Rectal smooth muscle tissue (tissue), 1 donor: ENCODE results near the gene LATS2.

ENCODE experiments used
- H3K27ac ChIP-seq: one replicate; pipeline ENCODE4 v1.7.0; 2013; ENCODE audit warnings: low read depth, low read length, inconsistent platforms
- H3K27me3 ChIP-seq: one replicate; pipeline ENCODE4 v1.7.0; 2013; ENCODE audit warnings: low read length; ENCODE audit not compliant: control insufficient read depth, insufficient read depth
- H3K36me3 ChIP-seq: one replicate; pipeline ENCODE4 v1.7.0; 2013; ENCODE audit warnings: low read length; ENCODE audit not compliant: control insufficient read depth, insufficient read depth
- H3K4me1 ChIP-seq: one replicate; pipeline ENCODE4 v1.7.0; 2013; ENCODE audit warnings: low read length; ENCODE audit not compliant: control insufficient read depth, insufficient read depth
- H3K4me3 ChIP-seq: one replicate; pipeline ENCODE4 v1.7.0; 2013; ENCODE audit warnings: low read length
- H3K9ac ChIP-seq: one replicate; pipeline ENCODE4 v1.7.0; 2013; ENCODE audit warnings: low read length

Gene LATS2

GRCh38 chr13:21006141-21007005 lies 55.0 kb downstream of the LATS2 start:
- peaks cover 15% of the 10 kb centered on the region for H3K4me1 ChIP-seq
- no peak overlapping the region for H3K4me3 ChIP-seq
- H3K27ac ChIP-seq: no peak overlapping the region
- no peaks in the 10 kb centered on the region for H3K36me3 ChIP-seq
- no peak overlapping the region for H3K9ac ChIP-seq
- H3K27me3 ChIP-seq: no peaks in the 10 kb centered on the region

GRCh38 chr13:21005193-21005592 lies 56.2 kb downstream of the LATS2 start:
- Histone ChIP-seq H3K4me1 (peaks cover 7% of the 10 kb centered on the region), H3K27me3 (no peaks in the 10 kb centered on the region), H3K27ac (no peak overlapping the region), H3K4me3 (no peak overlapping the region), H3K9ac (no peak overlapping the region), H3K36me3 (no peaks in the 10 kb centered on the region)

- H3K4me1 ChIP-seq: peaks cover 19% of the 10 kb centered on the region
Measured at GRCh38 chr13:21001471-21001870, 59.9 kb downstream of the LATS2 start.

GRCh38 chr13:21000647-21001046 lies 60.7 kb downstream of the LATS2 start:
- Histone ChIP-seq H3K4me1 (peaks cover 16% of the 10 kb centered on the region), H3K4me3 (no peak overlapping the region), H3K9ac (no peak overlapping the region), H3K27me3 (no peaks in the 10 kb centered on the region), H3K36me3 (no peaks in the 10 kb centered on the region), H3K27ac (no peak overlapping the region)

More at GRCh38 chr13:21001471-21001870, 59.9 kb downstream of the LATS2 start:
- no peaks in the 10 kb centered on the region for H3K27me3 ChIP-seq
- no peak overlapping the region for H3K4me3 ChIP-seq
- no peaks in the 10 kb centered on the region for H3K36me3 ChIP-seq
- no peak overlapping the region for H3K27ac ChIP-seq
- no peak overlapping the region for H3K9ac ChIP-seq

- no peak overlapping the region for H3K4me3 ChIP-seq
- no peak overlapping the region for H3K27ac ChIP-seq
Measured at GRCh38 chr13:20998649-20999415, 62.6 kb downstream of the LATS2 start.

GRCh38 chr13:20997301-20998161 lies 63.9 kb downstream of the LATS2 start:
- Histone ChIP-seq H3K27me3 (no peaks in the 10 kb centered on the region), H3K36me3 (no peaks in the 10 kb centered on the region), H3K4me1 (peaks cover 12% of the 10 kb centered on the region), H3K9ac (no peak overlapping the region), H3K4me3 (no peak overlapping the region), H3K27ac (peak overlapping the region; percentile 37)

More at GRCh38 chr13:20998649-20999415, 62.6 kb downstream of the LATS2 start:
- Histone ChIP-seq H3K36me3 (no peaks in the 10 kb centered on the region), H3K4me1 (peaks cover 12% of the 10 kb centered on the region), H3K27me3 (no peaks in the 10 kb centered on the region), H3K9ac (no peak overlapping the region)

- Histone ChIP-seq H3K36me3 (no peaks in the 10 kb centered on the region), H3K4me1 (peaks cover 12% of the 10 kb centered on the region), H3K9ac (no peak overlapping the region), H3K27me3 (no peaks in the 10 kb centered on the region), H3K27ac (no peak overlapping the region), H3K4me3 (no peak overlapping the region)
Measured at GRCh38 chr13:20995245-20995838, 66.0 kb downstream of the LATS2 start.

GRCh38 chr13:20994441-20994821 lies 67.0 kb downstream of the LATS2 start:
- Histone ChIP-seq H3K27ac (no peak overlapping the region), H3K9ac (no peak overlapping the region), H3K27me3 (no peaks in the 10 kb centered on the region), H3K4me1 (peaks cover 12% of the 10 kb centered on the region), H3K36me3 (peaks cover 3% of the 10 kb centered on the region), H3K4me3 (no peak overlapping the region)

- no peak overlapping the region for H3K27ac ChIP-seq
- H3K36me3 ChIP-seq: peaks cover 3% of the 10 kb centered on the region
- H3K4me3 ChIP-seq: no peak overlapping the region
- no peaks in the 10 kb centered on the region for H3K27me3 ChIP-seq
- H3K9ac ChIP-seq: no peak overlapping the region
- H3K4me1 ChIP-seq: peaks cover 12% of the 10 kb centered on the region
Measured at GRCh38 chr13:20993661-20994440, 67.5 kb downstream of the LATS2 start.

- Histone ChIP-seq H3K36me3 (peaks cover 3% of the 10 kb centered on the region), H3K27me3 (no peaks in the 10 kb centered on the region), H3K27ac (no peak overlapping the region), H3K4me1 (peaks cover 12% of the 10 kb centered on the region), H3K9ac (no peak overlapping the region), H3K4me3 (no peak overlapping the region)
Measured at GRCh38 chr13:20993211-20993610, 68.2 kb downstream of the LATS2 start.

GRCh38 chr13:20991741-20992520 lies 69.5 kb downstream of the LATS2 start:
- Histone ChIP-seq H3K27ac (no peak overlapping the region), H3K27me3 (no peaks in the 10 kb centered on the region), H3K4me3 (no peak overlapping the region), H3K4me1 (peaks cover under 1% of the 10 kb centered on the region), H3K36me3 (peaks cover 6% of the 10 kb centered on the region), H3K9ac (no peak overlapping the region)
